GM12878 (cell line): ENCODE data around the gene RYR2. TPM values are rescaled to one million over a fixed set of nuclear protein-coding genes. Genes with fewer than 3 reads are reported as not detected.

Source experiments
- ATAC-seq: fragments of 200-7000 bp; cut with Tn5 transposase; 3 replicates; pipeline ENCODE4 v1.9.1; 2020; ENCODE audit warnings: mild to moderate bottlenecking, moderate library complexity
- BruUV-seq: library from RNA; stranded (reverse); fragments of 400-500 nt; replicated peaks from 2 replicates; lab custom pipeline; 2021; lab: Mats Ljungman, UMichigan
- CTCF ChIA-PET: fragments of 300-600 bp; sonication (Branson Sonifier 250); formaldehyde crosslinking; extraction: SDS; loops from one replicate; lab custom pipeline; 2021; ENCODE audit warnings: inconsistent platforms; lab: Yijun Ruan, JAX
- POLR2A ChIA-PET: fragments of 350-600 bp; formaldehyde crosslinking; extraction: SDS; loops from one replicate; lab custom pipeline; 2021; ENCODE audit warnings: inconsistent platforms; lab: Charles Lee
- RAD21 ChIA-PET: fragments of 300-600 bp; sonication (Branson Sonifier 250); formaldehyde crosslinking; loops from one replicate; lab custom pipeline; 2023; ENCODE audit warnings: antibody characterized with exemption; ENCODE audit not compliant: unreplicated experiment; lab: Charles Lee
- SMC1A ChIA-PET: fragments of 300-600 bp; sonication (Branson Sonifier 250); formaldehyde crosslinking; loops from one replicate; lab custom pipeline; 2023; ENCODE audit not compliant: unreplicated experiment, uncharacterized antibody; lab: Charles Lee
- DNase-seq: peaks from one replicate; pipeline ENCODE4 v3.0.0-alpha.2; 2011; ENCODE audit warnings: low read depth, low spot score
- FAIRE-seq: peaks from 3 replicates; lab custom pipeline; 2011; peaks lifted over from hg19 to GRCh38; lab: Jason Lieb, UNC
- H2AFZ ChIP-seq: 2 replicates; pipeline ENCODE4 v1.6.0; 2011; ENCODE audit warnings: low read depth, low read length, control low read depth; ENCODE audit not compliant: control insufficient read depth
- H3K27ac ChIP-seq: 2 replicates; pipeline ENCODE4 v1.5.1; 2011; ENCODE audit warnings: control low read depth; ENCODE audit not compliant: control insufficient read depth, insufficient read depth
- H3K27me3 ChIP-seq, 2 experiments: replicated peaks in 1 of 2; 2 replicates each; pipeline versions ENCODE4 v1.6.0 to v1.6.1; 2011; ENCODE audit warnings: low read length in 1 of 2; ENCODE audit not compliant: control insufficient read depth in 2 of 2, insufficient read depth in 2 of 2
- H3K36me3 ChIP-seq, 2 experiments: 2 replicates each; pipeline ENCODE4 v1.5.1; 2011; ENCODE audit warnings: low read length in 1 of 2; ENCODE audit not compliant: control insufficient read depth in 2 of 2, insufficient read depth in 2 of 2
- H3K4me1 ChIP-seq: 2 replicates; pipeline ENCODE4 v1.6.1; 2011; ENCODE audit warnings: mild to moderate bottlenecking, low read length, moderate library complexity, mixed read lengths; ENCODE audit not compliant: control insufficient read depth, insufficient read depth
- H3K4me2 ChIP-seq: 2 replicates; pipeline ENCODE4 v1.6.0; 2011; ENCODE audit warnings: control low read depth; ENCODE audit not compliant: control insufficient read depth, insufficient read depth
- H3K4me3 ChIP-seq: fragments of 200-600 bp; sonication (generic); 2 replicates; pipeline ENCODE4 v1.5.1; 2016
- H3K79me2 ChIP-seq: 2 replicates; pipeline ENCODE4 v1.6.0; 2011; ENCODE audit warnings: low read length; ENCODE audit not compliant: control insufficient read depth, insufficient read depth
- H3K9ac ChIP-seq: 2 replicates; pipeline ENCODE4 v1.8.0; 2011; ENCODE audit warnings: low read length, control low read depth, mixed read lengths; ENCODE audit not compliant: control insufficient read depth, insufficient read depth
- H3K9me3 ChIP-seq: replicated peaks from 3 replicates; pipeline ENCODE4 v1.5.1; 2011; ENCODE audit warnings: mild to moderate bottlenecking, low read length; ENCODE audit not compliant: control insufficient read depth, insufficient read depth
- H4K20me1 ChIP-seq: 2 replicates; pipeline ENCODE4 v1.6.0; 2011; ENCODE audit not compliant: control insufficient read depth, insufficient read depth
- EED ChIP-seq: sonication (generic); IDR thresholded peaks from 2 replicates; pipeline ENCODE4 v1.6.1; 2016; ENCODE audit warnings: antibody characterized with exemption, low read depth
- FOS ChIP-seq: IDR thresholded peaks from 3 replicates; pipeline ENCODE4 v1.6.1; 2011; ENCODE audit warnings: borderline replicate concordance; ENCODE audit not compliant: insufficient read length; ENCODE audit errors: extremely low read depth
- HCFC1 ChIP-seq: fragments of 150-350 bp; IDR thresholded peaks from 2 replicates; pipeline ENCODE4 v1.6.1; 2014; ENCODE audit warnings: low read length
- STAT3 ChIP-seq: IDR thresholded peaks from 2 replicates; pipeline ENCODE4 v1.6.1; 2011; ENCODE audit warnings: low read depth, low read length, improper control_type of control experiment
- WGBS: methylation state at CpG from one replicate; pipeline ENCODE4 v1.1.6; 2016; ENCODE audit warnings: low lambda C conversion rate; ENCODE audit not compliant: insufficient replicate concordance, insufficient coverage; ENCODE audit errors: missing lambda C conversion rate; 5-methylcytosine and 5-hydroxymethylcytosine counted together
- in situ Hi-C: fragments of 300-500 bp; cut with MboI; formaldehyde crosslinking; loops from 9 replicates; pipeline ENCODE4 v1.14.3; 2018; ENCODE audit warnings: mixed read lengths
- intact Hi-C: fragments of 100-400 bp; cut with micrococcal nuclease; formaldehyde crosslinking; loops from one replicate; pipeline ENCODE4 v1.14.2; 2022; ENCODE audit not compliant: unreplicated experiment
- polyA plus RNA-seq, 11 experiments: library from polyadenylated mRNA; depleted of rRNA in 4 of 11; unstranded in 6 of 11; stranded (reverse) in 5 of 11; fragments of >200 nt; fragmentation: Nextera tagmentation in 4 of 11; fragmentation: Illumina TruSeq in 1 of 11; extraction: Ambion mirVana in 4 of 11; extraction: Trizol in 1 of 11; gene quantifications; 1 replicate in 1 of 11; 2 replicates in 10 of 11; pipeline versions ENCODE4 v1.2.1 to v1.2.3, GENCODE V29; 2011 to 2016; ENCODE audit warnings: inconsistent platforms in 2 of 11, missing spikeins in 2 of 11, low read depth in 1 of 11
- total RNA-seq, 4 experiments: library from RNA; depleted of rRNA in 3 of 4; stranded (reverse); fragments of >200 nt in 3 of 4; fragmentation: Illumina TruSeq in 1 of 4; extraction: Trizol in 1 of 4; gene quantifications; 2 replicates each; pipeline versions ENCODE4 v1.2.1 to v1.2.3, GENCODE V29; 2013 to 2021

Gene RYR2
- total and polyA plus RNA-seq, 10 of the 15 experiments (the other 5 are each of a cell fraction or from before 2014, with no cell fraction given): 0.01 to 0.04 TPM; not detected in 8

GRCh38 chr1:237760951-237761350 lies 719.0 kb downstream of the RYR2 start:
- no peaks in the 10 kb centered on the region for H4K20me1 ChIP-seq
- no peaks in the 10 kb centered on the region for H3K4me1 ChIP-seq
- no peak overlapping the region for H3K9ac ChIP-seq
- no peak overlapping the region for H3K4me3 ChIP-seq
- 59% methylated on average over 5 of the region's 5 CpGs for WGBS
- DNase-seq (no peak), FAIRE-seq (no peak), ATAC-seq (no peak)
- H3K27ac ChIP-seq: no peak overlapping the region
- H3K79me2 ChIP-seq: no peaks in the 10 kb centered on the region
- RAD21 ChIA-PET: no interaction called here
- BruUV-seq: no TSS peak
- H3K9me3 ChIP-seq: no peaks in the 10 kb centered on the region
- H2AFZ ChIP-seq: no peak overlapping the region
- intact Hi-C loops: no loop called here
- CTCF ChIA-PET: interaction anchor here (1.1 kb wide), 1 partner anchor 39 kb away, joined by 3 read pairs; no protein-coding TSS in a partner anchor
- in situ Hi-C loops: no loop called here
- POLR2A ChIA-PET: no interaction called here
- SMC1A ChIA-PET: interaction anchor here (0.6 kb wide), 1 partner anchor 1089 kb away, joined by 3 read pairs; no protein-coding TSS in a partner anchor
- H3K27me3 ChIP-seq: no peaks in the 10 kb centered on the region
- H3K4me2 ChIP-seq: no peak overlapping the region
- H3K36me3 ChIP-seq: no peaks in the 10 kb centered on the region
- no peak for TF ChIP-seq HCFC1
- no peak for TF ChIP-seq EED

- intact Hi-C loops (no loop called here), in situ Hi-C loops (no loop called here)
- ChIA-PET POLR2A (no interaction called here), RAD21 (interaction anchor here (0.6 kb wide), 1 partner anchor 331 kb away, joined by 3 read pairs; no protein-coding TSS in a partner anchor), SMC1A (no interaction called here), CTCF (no interaction called here)
- Histone ChIP-seq H4K20me1 (no peaks in the 10 kb centered on the region), H3K27ac (no peak overlapping the region), H3K36me3 (no peaks in the 10 kb centered on the region), H3K27me3 (no peaks in the 10 kb centered on the region), H3K9me3 (no peaks in the 10 kb centered on the region), H3K4me2 (no peak overlapping the region), H3K9ac (no peak overlapping the region), H3K79me2 (no peaks in the 10 kb centered on the region), H3K4me3 (no peak overlapping the region), H2AFZ (no peak overlapping the region), H3K4me1 (no peaks in the 10 kb centered on the region)
- TF ChIP-seq FOS (no peak), STAT3 (no peak)
- 2% methylated on average over 7 of the region's 7 CpGs for WGBS
- ATAC-seq (no peak), FAIRE-seq (no peak), DNase-seq (no peak)
- no TSS peak for BruUV-seq
Observed at GRCh38 chr1:237763137-237763536, 721.2 kb downstream of the RYR2 start.
